B cell (primary cell): Measurements from ENCODE around the gene AOPEP. TPM values are rescaled to one million over a fixed set of nuclear protein-coding genes. Genes with fewer than 3 reads are reported as not detected.

Experiments used
- ATAC-seq: fragments of 200-7000 bp; cut with Tn5 transposase; one replicate; pipeline ENCODE4 v1.10.0; 2021; ENCODE audit warnings: low read depth, mild to moderate bottlenecking, moderate number of reproducible peaks, moderate library complexity
- CTCF ChIA-PET: fragments of 350-600 bp; sonication (Branson Sonifier 250); formaldehyde crosslinking; loops from one replicate; lab custom pipeline; 2021; ENCODE audit warnings: antibody characterized with exemption, inconsistent platforms; lab: Charles Lee
- POLR2A ChIA-PET: fragments of 350-600 bp; sonication (Branson Sonifier 250); formaldehyde crosslinking; loops from one replicate; lab custom pipeline; 2021; ENCODE audit warnings: antibody characterized with exemption; lab: Charles Lee
- DNase-seq: peaks from one replicate; pipeline ENCODE4 v3.0.0; 2013
- H2AFZ ChIP-seq: 2 replicates; pipeline ENCODE4 v1.6.1; 2012; ENCODE audit warnings: mild to moderate bottlenecking, low read depth, low read length; ENCODE audit not compliant: insufficient read depth, poor library complexity, severe bottlenecking
- H3K27ac ChIP-seq, 2 donors: 1 replicate in 1 of 2; 2 replicates in 1 of 2; pipeline ENCODE4 v1.5.1; 2012 to 2013; ENCODE audit warnings: low read length in 2 of 2, mild to moderate bottlenecking in 2 of 2, moderate library complexity in 1 of 2
- H3K27me3 ChIP-seq, 4 experiments: fragments of 200-600 bp in 1 of 4; sonication (generic) in 1 of 4; replicated peaks in 1 of 4; 1 replicate in 2 of 4; 2 replicates in 2 of 4; pipeline versions ENCODE4 v1.6.1 to v1.7.0; 2013 to 2016; ENCODE audit warnings: low read length in 3 of 4, mild to moderate bottlenecking in 2 of 4, mixed read lengths in 1 of 4, moderate library complexity in 1 of 4; ENCODE audit not compliant: insufficient read depth in 4 of 4, control insufficient read depth in 3 of 4; ENCODE audit errors: control extremely low read depth in 1 of 4
- H3K36me3 ChIP-seq, 2 experiments: replicated peaks in 1 of 2; 1 replicate in 1 of 2; 2 replicates in 1 of 2; pipeline versions ENCODE4 v1.6.1 to v1.7.1; 2013; ENCODE audit warnings: low read length in 1 of 2; ENCODE audit not compliant: insufficient read depth in 2 of 2, control insufficient read depth in 1 of 2; ENCODE audit errors: control extremely low read depth in 1 of 2, extremely low read depth in 1 of 2
- H3K4me1 ChIP-seq, 2 donors: fragments of 200-600 bp in 1 of 2; sonication (generic) in 1 of 2; 1 replicate in 1 of 2; 2 replicates in 1 of 2; pipeline versions ENCODE4 v1.5.1 to v1.6.1; 2013 to 2017; ENCODE audit warnings: low read length in 2 of 2; ENCODE audit not compliant: control insufficient read depth in 2 of 2, insufficient read depth in 2 of 2
- H3K4me2 ChIP-seq: replicated peaks from 2 replicates; pipeline ENCODE3; 2012; ENCODE audit warnings: mild to moderate bottlenecking, low read depth, low read length; ENCODE audit not compliant: poor library complexity, severe bottlenecking
- H3K4me3 ChIP-seq, 5 experiments: fragments of 200-600 bp in 1 of 5; sonication (generic) in 1 of 5; 1 replicate in 3 of 5; 2 replicates in 2 of 5; pipeline versions ENCODE4 v1.5.1 to v1.7.0; 2011 to 2016; ENCODE audit warnings: low read length in 4 of 5, mild to moderate bottlenecking in 4 of 5, low read depth in 2 of 5, control low read depth in 1 of 5, moderate library complexity in 1 of 5; ENCODE audit not compliant: insufficient read depth in 1 of 5; ENCODE audit errors: control extremely low read depth in 1 of 5, extremely low read depth in 1 of 5
- H3K79me2 ChIP-seq: fragments of 200-600 bp; sonication (generic); one replicate; pipeline ENCODE4 v1.6.0; 2016; ENCODE audit warnings: low read length; ENCODE audit not compliant: control insufficient read depth, insufficient read depth
- H3K9ac ChIP-seq: fragments of 200-600 bp; sonication (generic); 2 replicates; pipeline ENCODE4 v1.6.1; 2017; ENCODE audit warnings: mild to moderate bottlenecking, low read length, moderate library complexity
- H3K9me3 ChIP-seq, 3 donors: one replicate each; pipeline versions ENCODE4 v1.6.1 to v1.7.1; 2013; ENCODE audit warnings: low read length in 2 of 3; ENCODE audit not compliant: control insufficient read depth in 2 of 3, insufficient read depth in 1 of 3; ENCODE audit errors: control extremely low read depth in 1 of 3
- H4K20me1 ChIP-seq: 2 replicates; pipeline ENCODE4 v1.6.0; 2012; ENCODE audit warnings: mild to moderate bottlenecking, low read length; ENCODE audit not compliant: insufficient read depth, control insufficient read depth, poor library complexity, severe bottlenecking
- H3K27ac Mint-ChIP-seq: one replicate; pipeline ENCODE4 v1.8.0; 2021; ENCODE audit warnings: mixed read lengths
- H3K27me3 Mint-ChIP-seq: one replicate; pipeline ENCODE4 v1.8.0; 2021; ENCODE audit warnings: mixed read lengths
- H3K4me1 Mint-ChIP-seq: one replicate; pipeline ENCODE4 v1.8.0; 2021; ENCODE audit warnings: mixed read lengths
- H3K4me3 Mint-ChIP-seq: one replicate; pipeline ENCODE4 v1.8.0; 2021; ENCODE audit warnings: mixed read lengths
- H3K9me3 Mint-ChIP-seq: one replicate; pipeline ENCODE4 v1.8.0; 2022; ENCODE audit warnings: mixed read lengths; ENCODE audit not compliant: insufficient read depth
- EZH2 ChIP-seq: IDR thresholded peaks from 2 replicates; pipeline ENCODE4 v1.6.1; 2012; ENCODE audit warnings: borderline replicate concordance, low read depth, mild to moderate bottlenecking, moderate library complexity, low read length; ENCODE audit not compliant: insufficient read depth, poor library complexity, severe bottlenecking
- WGBS: methylation state at CpG from one replicate; pipeline ENCODE4 v1.1.5; 2013; ENCODE audit warnings: missing lambda C conversion rate; ENCODE audit not compliant: insufficient coverage; 5-methylcytosine and 5-hydroxymethylcytosine counted together
- intact Hi-C: fragments of 100-400 bp; cut with micrococcal nuclease; formaldehyde crosslinking; loops from one replicate; pipeline ENCODE4 v1.10.0; 2022
- polyA plus RNA-seq: library from polyadenylated mRNA; depleted of rRNA; stranded (reverse); fragments of >200 nt; gene quantifications from 2 replicates; pipeline ENCODE4 v1.2.3, GENCODE V29; 2012
- total RNA-seq, 2 donors: library from RNA; stranded (reverse); fragments of 120-200 nt in 1 of 2; gene quantifications; 1 replicate in 1 of 2; 2 replicates in 1 of 2; pipeline versions ENCODE4 v1.2.3 to v1.2.4, GENCODE V29; 2013 to 2022
- TF ChIP-seq, protein P1 (sequence below): fragments of 200-600 bp; IDR thresholded peaks from one replicate; pipeline ENCODE4 v1.8.0; 2022; ENCODE audit warnings: antibody characterized with exemption, mild to moderate bottlenecking

AOPEP gene
- total and polyA plus RNA-seq, 2 donors (not counting 1 experiment from before 2014, with no cell fraction given), result 5.1 to 35.8 TPM

- ATAC-seq, result no peak
- no peaks in the 10 kb centered on the region for H3K79me2 ChIP-seq
- no peaks in the 10 kb centered on the region for H4K20me1 ChIP-seq
- H3K4me2 ChIP-seq, result no peak overlapping the region
- no peak overlapping the region for H2AFZ ChIP-seq
- no peaks in the 10 kb centered on the region for H3K36me3 ChIP-seq
- no peak overlapping the region for H3K4me3 ChIP-seq
- TF ChIP-seq, protein P1, sequence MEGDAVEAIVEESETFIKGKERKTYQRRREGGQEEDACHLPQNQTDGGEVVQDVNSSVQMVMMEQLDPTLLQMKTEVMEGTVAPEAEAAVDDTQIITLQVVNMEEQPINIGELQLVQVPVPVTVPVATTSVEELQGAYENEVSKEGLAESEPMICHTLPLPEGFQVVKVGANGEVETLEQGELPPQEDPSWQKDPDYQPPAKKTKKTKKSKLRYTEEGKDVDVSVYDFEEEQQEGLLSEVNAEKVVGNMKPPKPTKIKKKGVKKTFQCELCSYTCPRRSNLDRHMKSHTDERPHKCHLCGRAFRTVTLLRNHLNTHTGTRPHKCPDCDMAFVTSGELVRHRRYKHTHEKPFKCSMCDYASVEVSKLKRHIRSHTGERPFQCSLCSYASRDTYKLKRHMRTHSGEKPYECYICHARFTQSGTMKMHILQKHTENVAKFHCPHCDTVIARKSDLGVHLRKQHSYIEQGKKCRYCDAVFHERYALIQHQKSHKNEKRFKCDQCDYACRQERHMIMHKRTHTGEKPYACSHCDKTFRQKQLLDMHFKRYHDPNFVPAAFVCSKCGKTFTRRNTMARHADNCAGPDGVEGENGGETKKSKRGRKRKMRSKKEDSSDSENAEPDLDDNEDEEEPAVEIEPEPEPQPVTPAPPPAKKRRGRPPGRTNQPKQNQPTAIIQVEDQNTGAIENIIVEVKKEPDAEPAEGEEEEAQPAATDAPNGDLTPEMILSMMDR, result no peak
- no peak for TF ChIP-seq EZH2
- Mint-ChIP-seq H3K27ac (no peak overlapping the region), H3K27me3 (no peaks in the 10 kb centered on the region), H3K4me3 (no peak overlapping the region), H3K4me1 (no peaks in the 10 kb centered on the region), H3K9me3 (no peaks in the 10 kb centered on the region)
- WGBS, result 14% methylated on average over 6 of the region's 12 CpGs
- ChIA-PET CTCF (no interaction called here), POLR2A (no interaction called here)
- intact Hi-C loops, result no loop called here
- H3K9me3 ChIP-seq, result no peaks in the 10 kb centered on the region
- peaks cover 0 to 2% (median 0%) of the 10 kb centered on the region in 4 experiments for H3K27me3 ChIP-seq
- H3K27ac ChIP-seq, result no peak overlapping the region
- no peak for DNase-seq
- H3K4me1 ChIP-seq, result no peaks in the 10 kb centered on the region
- H3K9ac ChIP-seq, result no peak overlapping the region
These were observed 365.2 kb downstream of the AOPEP start for GRCh38 chr9:95091601-95092261.

- no peak overlapping the region for H3K4me2 ChIP-seq
- DNase-seq (no peak), ATAC-seq (no peak)
- POLR2A ChIA-PET, result no interaction called here
- no peak overlapping the region for H3K27ac Mint-ChIP-seq
- no peaks in the 10 kb centered on the region for H3K27me3 Mint-ChIP-seq
- H3K9ac ChIP-seq, result no peak overlapping the region
- no peak for TF ChIP-seq EZH2
- TF ChIP-seq, protein P1, result no peak
- no peaks in the 10 kb centered on the region for H3K79me2 ChIP-seq
- H3K9me3 ChIP-seq, result no peaks in the 10 kb centered on the region
- peaks cover 0 to 2% (median 0%) of the 10 kb centered on the region in 4 experiments for H3K27me3 ChIP-seq
- CTCF ChIA-PET, result interaction anchor here (1.1 kb wide), 1 partner anchor 411 kb away, joined by 3 read pairs; no protein-coding TSS in a partner anchor
- no peaks in the 10 kb centered on the region for H4K20me1 ChIP-seq
- no peaks in the 10 kb centered on the region for H3K4me1 Mint-ChIP-seq
- WGBS, result 46% methylated on average over 17 of the region's 19 CpGs
- no peak overlapping the region for H3K27ac ChIP-seq
- H2AFZ ChIP-seq, result no peak overlapping the region
- H3K4me3 Mint-ChIP-seq, result no peak overlapping the region
- no peak overlapping the region for H3K4me3 ChIP-seq
- no peaks in the 10 kb centered on the region for H3K9me3 Mint-ChIP-seq
- no peaks in the 10 kb centered on the region for H3K36me3 ChIP-seq
- H3K4me1 ChIP-seq, result no peaks in the 10 kb centered on the region
- intact Hi-C loops, result no loop called here
These were observed 366.0 kb downstream of the AOPEP start for GRCh38 chr9:95092262-95093072.
